Breast epithelium (tissue), 3 donors: ENCODE data around the gene CEP78.

Experiments
- CTCF ChIP-seq, 3 donors: fragments of 450-650 bp; IDR thresholded peaks; one replicate each; pipeline ENCODE4 v1.5.1; 2016 to 2017; ENCODE audit warnings: antibody characterized with exemption in 3 of 3, mild to moderate bottlenecking in 3 of 3, moderate library complexity in 3 of 3
- POLR2AphosphoS5 ChIP-seq, 3 donors: sonication (generic); formaldehyde crosslinking; IDR thresholded peaks; one replicate each; pipeline ENCODE4 v1.6.1; 2017; ENCODE audit warnings: antibody characterized with exemption in 3 of 3

DNA sequence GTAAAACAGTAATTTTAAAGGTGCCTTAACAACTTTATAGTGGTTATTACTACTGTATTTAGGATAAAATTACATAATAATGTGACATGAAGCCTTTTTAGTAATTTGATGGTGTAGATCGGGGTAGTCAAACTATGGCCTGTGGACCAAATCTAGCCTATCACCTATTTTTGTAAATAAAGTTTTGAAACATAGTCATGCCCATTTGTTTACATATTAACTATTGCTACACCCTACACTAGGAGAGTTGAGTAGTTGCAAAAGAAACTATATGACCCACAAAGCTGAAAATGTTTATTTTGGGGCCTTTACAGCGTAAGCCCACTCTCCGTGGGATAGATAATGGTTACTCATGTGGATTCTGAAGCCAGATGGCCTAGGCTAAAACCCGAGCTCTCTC is 6.2 kb downstream of the CEP78 start:
- TF ChIP-seq CTCF (IDR thresholded peaks at IDR 0.05) (no peak), POLR2AphosphoS5 (IDR thresholded peaks at IDR 0.05) (no peak)
